ENCODE data around the gene MTRF1L. TPM values are rescaled to one million over a fixed set of nuclear protein-coding genes. Genes with fewer than 3 reads are reported as not detected.

MTRF1L gene
- total and polyA plus RNA-seq, 2 of the 13 experiments (the other 11 are each of a cell fraction or from before 2014, with no cell fraction given) = 17.6 to 28.7 TPM

DNA sequence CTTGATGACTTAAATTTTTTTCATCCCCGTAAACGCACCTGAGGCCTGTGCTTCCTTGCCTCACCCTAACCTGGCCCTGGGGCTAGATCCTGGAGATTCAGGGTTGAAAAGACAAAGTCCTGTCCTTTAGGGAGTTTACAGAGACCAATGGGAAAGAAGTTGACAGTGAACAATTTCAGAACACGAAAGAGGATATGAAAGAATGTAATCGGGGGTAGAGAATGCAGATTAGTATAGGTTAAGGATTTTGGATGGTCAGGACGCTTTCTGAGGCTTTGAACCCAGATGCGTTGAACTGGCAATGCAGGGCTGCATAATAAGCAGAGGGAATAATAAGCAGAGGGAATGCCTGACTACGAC is 18.0 kb downstream of the MTRF1L start (continued):
- TF ChIP-seq TGIF2 (CRISPR knock-in tag; IDR thresholded peaks at IDR 0.05) (peak; percentile 12; the same call in 1 of the 2 replicates), DNMT3B (CRISPR knock-in tag; conservative IDR thresholded peaks at IDR 0.05) (0 out of 2 replicates have a peak, but pooled peaks have one; percentile 17), MIXL1 (CRISPR knock-in tag; IDR thresholded peaks at IDR 0.05) (peak; percentile 13; the same call in 1 of the 2 replicates)

DNA sequence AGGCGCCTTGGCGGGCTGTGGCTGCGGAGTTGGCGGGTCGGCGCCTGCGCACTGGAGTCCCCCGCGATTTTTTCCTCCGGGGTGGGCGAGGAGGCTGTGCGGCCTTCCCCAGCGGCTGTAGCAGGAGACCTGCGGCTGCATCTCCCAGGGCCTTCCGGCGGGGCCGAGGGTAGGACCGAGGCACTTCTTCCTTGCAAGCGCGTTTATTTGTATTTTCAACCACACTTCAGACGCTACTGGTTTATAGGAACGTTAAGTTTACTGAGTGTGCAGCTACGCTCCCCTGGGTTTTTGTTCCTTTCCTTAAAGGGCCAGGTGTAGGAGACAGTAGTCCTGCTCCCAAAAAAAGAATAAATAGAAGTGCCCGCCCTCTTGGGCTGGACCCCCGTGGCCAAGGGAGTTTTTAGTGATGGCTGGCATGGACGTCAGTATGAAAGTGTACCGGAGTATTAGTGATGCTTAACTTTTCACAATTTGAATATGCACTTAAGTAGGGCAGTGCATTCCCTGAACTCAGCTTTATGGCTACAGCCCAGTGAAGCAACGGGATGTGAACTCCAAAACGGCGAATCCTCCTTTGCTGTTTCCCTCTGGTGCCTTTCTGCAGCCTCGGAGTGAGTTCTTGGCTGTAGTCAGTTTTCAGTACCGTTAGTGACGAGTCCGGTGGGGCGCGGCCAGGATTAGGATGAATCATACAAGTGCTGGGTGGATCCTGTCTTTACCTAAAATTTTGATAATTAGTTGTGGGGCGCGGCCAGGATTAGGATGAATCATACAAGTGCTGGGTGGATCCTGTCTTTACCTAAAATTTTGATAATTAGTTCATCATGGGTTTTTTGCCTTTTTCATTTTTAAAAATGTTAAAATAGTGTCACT is 18.6 kb downstream of the MTRF1L start:
- H3K36me3 ChIP-seq (replicated peaks in 1 of 2; ENCODE audit: control insufficient read depth in 1 of 2, insufficient read depth in 2 of 2, low read length in 2 of 2) = no peaks in the 10 kb centered on the region
- H3K9me3 ChIP-seq (ENCODE audit: low read length) = no peaks in the 10 kb centered on the region
- in situ Hi-C loops (cut with HindIII; ENCODE audit: extremely low pct_ligation_motif_present, low pct_unique_long_range_greater_than_20kb) (loop anchor here (25.0 kb wide), 1 partner anchor 697 kb away; no protein-coding TSS in a partner anchor), intact Hi-C loops (cut with micrococcal nuclease; ENCODE audit: unreplicated experiment) (loop anchor here (2.0 to 10.0 kb wide), 2 partner anchors 41 to 1589 kb away; partner anchors contain the start of gene ZBTB2)
- peak overlapping the region; percentile 92 for H3K27ac ChIP-seq (ENCODE audit: extremely low read length, insufficient read depth, low read length)
- FAIRE-seq (no peak), DNase-seq (ENCODE audit: low spot score) (peak; percentile 60), ATAC-seq (peak; percentile 74)
- ChIA-PET POLR2A (interaction anchor here (0.9 to 2.1 kb wide), 7 partner anchors 9 to 687 kb away, joined by 3 to 28 read pairs (median 4); partner anchors contain the start of gene MTRF1L), CTCF (ENCODE audit: low intra/inter-chr PET ratio, low total read pairs) (no interaction called here)
- peak overlapping the region; percentile 74 to 97 (median 84) for H3K4me3 ChIP-seq (replicated peaks in 1 of 3; ENCODE audit: insufficient read depth in 1 of 3, low read depth in 2 of 3, low read length in 3 of 3)
- H3K79me2 ChIP-seq (ENCODE audit: insufficient read depth, low read length) = peaks cover 75% of the 10 kb centered on the region
- H4K20me1 ChIP-seq (ENCODE audit: insufficient read depth, low read length) = peaks cover 31% of the 10 kb centered on the region
- H3K4me1 ChIP-seq (ENCODE audit: insufficient read depth, low read length) = peaks cover 49% of the 10 kb centered on the region
- peak overlapping the region; percentile 81 for H2AFZ ChIP-seq (ENCODE audit: low read length)
- peak overlapping the region; percentile 83 for H3K4me2 ChIP-seq (ENCODE audit: low read depth, low read length)
- under 1% methylated on average over 30 of the region's 38 CpGs for WGBS (ENCODE audit: low lambda C conversion rate)
- BruUV-seq (replicated peaks) = TSS peak; percentile 72
- H3K9ac ChIP-seq (ENCODE audit: insufficient read depth, low read depth, low read length) = peak overlapping the region; percentile 85
- H3K27me3 ChIP-seq (ENCODE audit: control insufficient read depth in 1 of 2, insufficient read depth in 2 of 2, low read length in 2 of 2) = no peaks in the 10 kb centered on the region; a peak in 1 of 5 replicates
- TF ChIP-seq HOXD1 (CRISPR knock-in tag; IDR thresholded peaks at IDR 0.05) = peak; percentile 21; the same call in 1 of the 2 replicates
- no peak for TF ChIP-seq TRIM24 (CRISPR knock-in tag; IDR thresholded peaks at IDR 0.05)
- TF ChIP-seq ZNF563 (CRISPR knock-in tag; IDR thresholded peaks at IDR 0.05) = no peak; the same call in 1 of the 2 replicates
- no peak for TF ChIP-seq ZNF660 (CRISPR knock-in tag; IDR thresholded peaks at IDR 0.05; ENCODE audit: borderline replicate concordance, low read depth)
- 0 out of 2 replicates have a peak, but pooled peaks have one; percentile 75 for TF ChIP-seq ZNF17 (CRISPR knock-in tag; IDR thresholded peaks at IDR 0.05)
- TF ChIP-seq ZMYM4 (CRISPR knock-in tag; IDR thresholded peaks at IDR 0.05) = peak; percentile 36; the same call in 1 of the 2 replicates
- TF ChIP-seq, protein P1, sequence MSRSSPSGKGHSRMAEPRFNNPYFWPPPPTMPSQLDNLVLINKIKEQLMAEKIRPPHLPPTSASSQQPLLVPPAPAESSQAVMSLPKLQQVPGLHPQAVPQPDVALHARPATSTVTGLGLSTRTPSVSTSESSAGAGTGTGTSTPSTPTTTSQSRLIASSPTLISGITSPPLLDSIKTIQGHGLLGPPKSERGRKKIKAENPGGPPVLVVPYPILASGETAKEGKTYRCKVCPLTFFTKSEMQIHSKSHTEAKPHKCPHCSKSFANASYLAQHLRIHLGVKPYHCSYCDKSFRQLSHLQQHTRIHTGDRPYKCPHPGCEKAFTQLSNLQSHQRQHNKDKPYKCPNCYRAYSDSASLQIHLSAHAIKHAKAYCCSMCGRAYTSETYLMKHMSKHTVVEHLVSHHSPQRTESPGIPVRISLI (CRISPR knock-in tag; IDR thresholded peaks at IDR 0.05; ENCODE audit: borderline replicate concordance) = peak; percentile 48; the same call in 1 of the 2 replicates
- TF ChIP-seq ZNF720 (CRISPR knock-in tag; IDR thresholded peaks at IDR 0.05) = no peak
- no peak for TF ChIP-seq ZNF557 (CRISPR knock-in tag; IDR thresholded peaks at IDR 0.05)
- no peak for TF ChIP-seq ZNF121 (CRISPR knock-in tag; IDR thresholded peaks at IDR 0.05)
- peak; percentile 100 for TF ChIP-seq ZFY (CRISPR knock-in tag; IDR thresholded peaks at IDR 0.05)
- peak; percentile 62; the same call in 1 of the 2 replicates for TF ChIP-seq ATF1 (CRISPR knock-in tag; IDR thresholded peaks at IDR 0.05)
- TF ChIP-seq EEA1 (CRISPR knock-in tag; IDR thresholded peaks at IDR 0.05; ENCODE audit: borderline replicate concordance) = no peak
- TF ChIP-seq PAWR (CRISPR knock-in tag; IDR thresholded peaks at IDR 0.05; ENCODE audit: borderline replicate concordance) = no peak
- no peak for TF ChIP-seq ZNF737 (CRISPR knock-in tag; IDR thresholded peaks at IDR 0.05; ENCODE audit: borderline replicate concordance)
- no peak for TF ChIP-seq ZNF432 (CRISPR knock-in tag; IDR thresholded peaks at IDR 0.05; ENCODE audit: borderline replicate concordance)

Data from HepG2 (cell line).